HuH-7 (cell line): ENCODE measurements around the gene CAMTA1.
"Not testable (repeated sequence)": the region's sequence is repeated elsewhere in the genome, so short reads cannot be mapped to it uniquely, and the experiment has no call there.

ENCODE experiments used
- DNase-seq: peaks from one replicate; pipeline ENCODE4 v3.0.0; 2011; ENCODE audit warnings: low spot score

Gene CAMTA1

GRCh38 chr1:7409278-7409677, 624.0 kb downstream of the CAMTA1 start:
- DNase-seq = no peak

DNA sequence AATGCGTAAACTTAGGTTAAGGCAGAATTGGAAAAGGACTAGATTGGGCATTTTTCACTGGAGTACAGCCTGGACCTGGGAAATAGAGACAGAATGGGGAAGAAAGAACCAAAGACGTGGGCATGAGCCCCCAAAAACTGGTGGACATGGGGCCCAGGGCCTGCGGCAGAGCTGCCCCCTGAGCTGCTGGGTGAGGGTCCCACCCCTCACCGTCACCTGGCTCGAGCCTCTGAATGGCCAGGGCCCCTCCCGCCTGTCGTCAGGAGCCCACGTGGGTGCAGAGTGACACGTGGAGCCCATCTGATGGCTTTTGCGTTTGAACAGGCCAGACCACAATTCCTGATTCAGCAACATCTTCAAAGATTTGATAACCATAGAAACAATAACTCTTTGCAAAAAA, 624.9 kb downstream of the CAMTA1 start:
- DNase-seq = no peak

DNA sequence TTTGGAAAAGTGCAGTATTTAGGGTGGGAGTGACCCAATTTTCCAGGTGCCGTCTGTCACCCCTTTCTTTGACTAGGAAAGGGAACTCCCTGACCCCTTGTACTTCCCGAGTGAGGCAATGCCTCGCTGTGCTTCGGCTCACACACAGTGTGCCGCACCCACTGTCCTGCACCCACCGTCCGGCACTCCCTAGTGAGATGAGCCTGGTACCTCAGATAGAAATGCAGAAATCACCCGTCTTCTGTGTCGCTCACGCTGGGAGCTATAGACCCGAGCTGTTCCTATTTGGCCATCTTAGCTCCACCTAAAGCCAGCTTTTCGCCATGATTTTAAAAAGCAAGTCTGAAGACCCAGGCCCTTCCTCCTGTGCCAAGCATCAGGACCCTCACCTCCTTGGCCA, 632.4 kb downstream of the CAMTA1 start:
- not testable (repeated sequence) for DNase-seq

DNA sequence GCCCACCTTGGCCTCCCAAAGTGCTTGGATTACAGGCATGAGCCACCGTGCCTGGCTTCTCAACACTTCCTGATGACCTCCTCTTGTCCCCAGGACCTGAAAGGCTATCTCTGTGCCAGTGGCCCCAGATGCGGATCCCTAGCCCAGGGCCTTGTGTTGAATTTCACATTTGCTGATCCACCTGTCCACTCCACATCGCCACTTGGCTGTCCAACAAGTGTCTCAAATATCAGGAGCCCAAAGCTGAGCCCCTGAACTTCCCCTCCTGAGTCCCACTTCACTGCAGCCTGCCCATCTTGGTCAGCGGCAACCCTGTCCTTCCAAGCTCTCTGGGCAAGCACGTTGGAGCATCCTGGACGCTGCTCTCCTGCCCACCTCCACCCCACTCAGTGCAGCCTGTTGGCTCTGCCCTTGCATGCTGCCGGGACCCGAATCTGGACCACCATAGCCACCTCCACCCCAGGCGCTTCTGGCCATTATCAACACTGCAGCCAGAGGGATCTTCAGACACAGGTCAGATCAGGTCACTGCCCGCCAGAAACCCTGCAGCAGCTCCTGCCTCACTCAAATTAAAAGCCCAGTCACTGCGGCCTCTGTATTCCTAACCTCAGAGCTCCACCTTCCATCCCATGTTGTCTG, 633.3 kb downstream of the CAMTA1 start:
- DNase-seq = no peak

- DNase-seq = no peak
Observed at GRCh38 chr1:7420098-7420445, 634.8 kb downstream of the CAMTA1 start.

DNA sequence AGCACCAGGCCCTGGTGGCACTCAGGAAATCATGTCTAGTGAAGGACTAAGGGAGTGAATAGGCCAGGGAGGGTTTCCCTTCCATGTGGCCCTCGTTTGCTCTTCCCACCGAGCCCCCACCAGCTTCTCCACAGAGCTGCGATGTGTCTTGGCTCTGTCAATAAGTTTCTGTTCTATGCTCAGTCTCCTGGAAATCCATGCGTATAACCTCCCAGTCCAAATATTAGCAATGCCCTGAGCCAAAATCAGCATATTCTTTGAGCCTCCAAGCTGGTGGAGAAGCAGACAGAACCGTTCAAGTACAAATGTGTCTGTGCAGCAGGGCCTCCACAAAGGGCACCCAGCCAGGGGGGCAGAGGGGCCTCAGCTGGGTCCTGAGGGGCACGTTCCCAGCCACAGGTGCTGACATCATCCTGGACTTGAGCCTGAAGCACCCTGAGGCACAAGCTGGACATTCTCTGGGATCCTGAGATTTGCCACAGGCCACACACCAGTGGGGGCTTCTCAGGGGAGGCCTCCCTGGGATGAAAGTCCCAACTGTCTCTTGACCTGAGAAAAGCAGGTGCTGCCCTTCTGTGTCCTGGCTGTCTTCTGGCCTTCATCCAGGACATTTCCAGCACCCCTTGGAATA, 635.3 kb downstream of the CAMTA1 start:
- no peak for DNase-seq

DNA sequence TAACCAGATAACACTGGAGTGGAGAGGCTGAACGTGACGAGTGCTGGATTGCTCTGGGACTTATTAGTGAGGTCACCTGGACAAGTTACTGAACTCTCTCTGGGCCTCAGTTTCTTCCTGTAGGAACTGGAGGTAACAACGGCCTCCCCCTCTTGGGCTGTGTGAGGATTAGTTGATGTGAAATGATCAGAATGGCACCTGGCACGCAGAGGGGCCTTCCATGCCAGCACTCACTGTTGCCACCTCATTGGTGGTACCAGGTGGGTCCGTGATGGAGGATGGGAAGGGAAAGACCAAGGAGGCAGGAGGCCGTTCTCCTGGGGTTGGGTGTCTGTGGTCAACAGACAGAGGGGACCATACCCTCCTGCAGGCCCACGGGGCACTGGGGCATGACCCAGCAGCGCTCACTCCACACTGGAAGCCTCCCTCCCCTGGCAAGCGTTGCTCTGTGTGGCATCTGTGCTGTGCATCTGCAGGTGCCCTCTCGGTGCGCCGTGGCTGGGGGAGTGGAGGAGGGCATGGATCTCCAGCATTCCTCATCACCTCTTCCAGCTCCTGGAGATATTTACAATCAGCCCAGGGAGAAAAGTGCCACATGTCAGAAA, 636.3 kb downstream of the CAMTA1 start:
- no peak for DNase-seq

DNA sequence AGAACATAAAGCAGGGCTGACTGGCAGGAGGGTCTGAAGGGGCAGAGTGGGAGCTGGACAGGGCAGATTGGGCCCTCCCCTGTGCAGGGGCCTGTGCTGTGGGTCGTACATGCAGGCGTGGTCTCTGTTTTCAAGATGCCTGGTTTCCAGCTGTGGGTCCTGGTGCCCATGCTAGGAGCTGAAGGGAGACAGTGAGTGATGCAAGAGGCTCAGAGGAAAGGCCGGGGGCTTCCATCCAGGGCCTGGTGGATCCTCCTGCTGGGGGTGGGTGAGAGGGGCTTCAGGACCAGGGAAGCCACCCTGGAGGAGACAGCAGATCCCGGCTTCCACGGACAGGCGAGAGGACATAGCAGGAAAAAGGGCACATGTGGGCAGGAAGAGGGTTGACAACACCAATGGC, 636.8 kb downstream of the CAMTA1 start:
- no peak for DNase-seq

DNA sequence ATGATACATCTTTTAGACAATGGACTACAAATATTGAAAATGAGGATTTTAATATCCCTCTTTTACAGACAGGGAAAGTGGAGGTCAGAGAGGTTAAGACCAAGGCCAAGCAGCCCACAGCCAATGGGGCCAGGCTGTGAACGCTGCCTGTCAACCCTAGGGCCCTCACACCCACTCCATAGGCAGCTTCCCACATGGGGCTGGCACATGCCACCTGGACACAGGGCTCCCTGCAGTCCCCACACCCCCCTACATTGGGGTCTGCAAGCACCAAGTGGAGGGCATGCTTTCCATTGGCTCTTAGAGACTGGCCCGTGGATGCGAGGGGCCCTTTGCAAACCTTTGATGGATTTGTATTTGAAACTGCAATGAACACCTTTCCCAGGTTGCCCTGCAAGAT, 637.3 kb downstream of the CAMTA1 start:
- no peak for DNase-seq

GRCh38 chr1:7422966-7423365, 637.7 kb downstream of the CAMTA1 start:
- DNase-seq = no peak

DNA sequence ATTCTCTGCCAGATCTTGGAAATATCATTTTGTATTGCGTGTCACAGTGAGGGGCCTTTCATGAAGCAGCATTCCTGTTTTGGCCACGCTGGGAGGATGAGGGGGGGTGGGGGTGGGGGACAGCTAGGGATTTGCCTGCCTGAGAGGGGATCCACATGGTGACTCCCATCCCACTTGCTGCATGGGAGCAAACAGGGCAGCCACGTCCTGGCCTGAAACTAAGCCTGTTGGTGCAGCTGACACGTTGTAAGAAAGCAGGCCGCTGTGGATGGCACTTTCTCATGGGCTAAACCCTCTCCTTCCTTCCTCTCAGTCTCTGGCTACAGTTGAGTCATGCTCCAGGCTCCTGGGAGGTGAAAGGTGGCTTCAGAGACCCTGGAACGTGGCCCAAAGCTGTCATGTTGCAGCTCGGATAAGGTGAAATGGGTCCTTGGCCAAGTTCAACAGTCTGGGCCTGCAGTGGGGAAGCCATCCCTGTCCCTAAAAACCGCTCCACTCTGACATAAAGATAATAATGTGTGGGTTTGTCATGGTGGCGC, 639.2 kb downstream of the CAMTA1 start:
- no peak for DNase-seq

DNA sequence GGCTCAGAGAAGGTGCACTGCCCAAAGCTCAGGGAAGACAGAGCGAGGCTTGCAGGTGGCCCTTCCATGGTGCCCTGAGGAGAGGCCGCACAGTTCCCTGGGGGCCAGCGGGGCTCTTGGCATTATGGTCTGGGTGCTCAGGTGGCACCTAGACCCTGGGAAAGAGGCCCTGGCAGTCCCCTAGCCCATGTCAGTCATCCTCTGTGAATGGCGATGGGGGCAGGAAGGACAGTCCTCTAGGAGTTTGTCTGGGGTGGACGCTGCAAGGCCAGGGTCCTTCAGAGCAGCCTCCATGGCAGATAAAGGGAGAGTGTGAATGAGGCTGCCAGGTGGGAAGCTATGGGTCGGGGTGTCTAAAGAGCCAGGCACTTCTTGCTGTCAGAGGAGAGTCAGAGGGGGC, 640.0 kb downstream of the CAMTA1 start:
- DNase-seq = no peak

DNA sequence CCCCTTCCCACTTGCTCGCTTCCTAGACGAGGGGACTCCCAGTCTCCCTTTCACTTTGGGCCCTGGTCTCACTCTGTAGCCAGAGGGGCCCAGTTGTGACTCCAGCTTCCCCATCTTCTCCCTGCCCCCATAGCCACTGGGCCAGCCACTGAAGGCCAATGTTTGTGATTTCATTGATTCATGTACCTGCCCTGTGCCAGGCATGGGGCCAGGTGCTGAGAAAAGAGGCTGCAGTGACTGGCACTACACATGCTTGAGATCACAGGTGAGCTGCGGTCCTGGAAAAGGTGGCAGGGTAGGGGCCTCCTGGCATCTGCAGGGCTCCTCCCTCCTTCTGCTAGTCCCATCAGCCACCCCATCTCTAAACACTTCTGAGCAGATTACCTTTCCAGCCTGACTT, 640.5 kb downstream of the CAMTA1 start:
- no peak for DNase-seq

GRCh38 chr1:7426780-7427604, 641.7 kb downstream of the CAMTA1 start:
- no peak for DNase-seq

DNA sequence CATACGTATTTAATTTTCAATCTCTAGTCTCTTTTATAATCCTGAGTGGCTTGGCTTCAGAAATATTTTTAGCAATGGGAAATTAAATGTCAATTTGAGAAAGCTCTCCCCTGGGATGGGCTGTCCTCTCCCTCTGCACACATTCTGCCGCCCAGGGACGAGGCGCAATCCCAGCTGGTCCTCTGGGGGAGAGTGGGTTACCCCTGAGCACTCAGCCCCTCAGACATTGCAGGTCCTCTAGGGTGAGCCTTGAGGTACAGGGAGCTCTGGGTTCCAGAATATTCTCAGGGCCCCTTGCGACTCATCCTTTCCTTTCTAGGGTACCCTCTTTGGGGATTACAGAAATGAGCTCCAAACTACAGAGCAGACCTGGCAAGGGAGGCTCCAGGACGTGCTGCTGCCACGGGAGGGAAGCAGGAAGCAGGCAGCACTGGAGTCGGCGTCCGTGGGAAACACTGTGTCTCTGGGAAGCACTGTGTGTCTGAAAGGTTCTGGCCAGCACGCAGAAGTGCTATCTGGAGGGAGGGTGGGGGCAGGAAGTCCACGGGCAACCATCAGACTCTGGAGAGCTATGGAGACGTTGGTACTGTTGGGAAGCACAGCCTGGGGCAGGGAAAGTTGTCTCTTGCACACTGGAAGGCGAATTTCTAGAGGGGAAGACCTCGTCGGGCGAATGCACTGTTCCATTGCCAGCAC, 642.5 kb downstream of the CAMTA1 start:
- DNase-seq = no peak

- DNase-seq = no peak
Observed at GRCh38 chr1:7429290-7429689, 644.0 kb downstream of the CAMTA1 start.

DNA sequence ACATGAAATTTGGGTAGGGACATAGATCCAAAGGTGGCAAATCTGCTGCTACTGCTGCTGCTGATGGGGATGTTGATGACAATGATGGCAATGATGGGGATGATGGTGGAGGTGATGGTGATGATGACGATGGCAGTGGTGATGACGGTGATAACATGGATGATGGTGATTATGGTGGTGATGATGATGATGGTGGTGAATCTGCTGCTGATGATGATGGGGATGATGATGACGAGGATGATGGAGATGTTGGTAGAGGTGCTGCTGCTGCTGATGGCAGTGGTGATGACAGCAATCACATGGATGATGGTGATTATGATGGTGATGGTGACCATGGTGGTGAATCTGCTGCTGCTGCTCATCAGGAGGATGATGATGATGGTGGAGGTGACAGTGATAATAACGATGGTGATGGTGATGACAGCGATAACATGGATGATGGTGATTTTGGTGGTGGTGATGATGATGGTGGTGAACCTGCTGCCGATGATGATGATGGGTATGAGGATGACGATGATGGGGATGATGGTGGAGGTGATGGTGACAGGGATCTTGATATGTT, 644.9 kb downstream of the CAMTA1 start:
- no peak for DNase-seq

GRCh38 chr1:7430691-7431090, 645.4 kb downstream of the CAMTA1 start:
- no peak for DNase-seq

- DNase-seq = no peak
Observed at GRCh38 chr1:7432102-7432899, 647.0 kb downstream of the CAMTA1 start.

GRCh38 chr1:7432900-7433380, 647.7 kb downstream of the CAMTA1 start:
- DNase-seq = no peak

GRCh38 chr1:7434566-7434965, 649.3 kb downstream of the CAMTA1 start:
- no peak for DNase-seq
